GM19467 (cell line): Measurements from ENCODE around the gene CDKL5.
A peak's percentile ranks its signal among the peaks of the same experiment; 100 is the strongest.

Source experiments
- ATAC-seq: cut with Tn5 transposase; IDR thresholded peaks from one replicate; pipeline ENCODE4 v1.9.1; 2021; ENCODE audit warnings: mild to moderate bottlenecking, moderate library complexity; ENCODE audit not compliant: unreplicated experiment

The CDKL5 gene

GRCh38 chrX:18640686-18641085 is 215.3 kb downstream of the CDKL5 start:
- ATAC-seq = no peak

DNA sequence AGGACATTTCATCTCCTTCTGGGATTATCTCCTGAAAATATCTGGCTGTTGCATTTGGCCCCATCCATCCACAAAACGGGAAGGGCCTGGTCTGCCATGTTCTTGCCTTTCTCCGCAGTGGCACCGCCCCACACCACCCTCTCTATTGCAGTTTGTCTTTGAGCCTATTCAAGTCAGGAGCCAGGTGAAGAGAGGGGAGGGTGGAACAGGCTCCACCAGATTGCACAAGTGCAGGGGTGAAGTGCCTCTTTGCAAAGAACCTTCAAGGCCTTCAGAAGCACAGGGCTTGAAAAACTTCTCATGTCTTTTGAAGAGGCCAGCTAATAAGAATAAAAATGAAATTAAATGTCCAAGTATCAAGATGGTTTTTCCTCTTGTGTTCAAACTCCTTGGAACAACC is 217.8 kb downstream of the CDKL5 start:
- no peak for ATAC-seq

DNA sequence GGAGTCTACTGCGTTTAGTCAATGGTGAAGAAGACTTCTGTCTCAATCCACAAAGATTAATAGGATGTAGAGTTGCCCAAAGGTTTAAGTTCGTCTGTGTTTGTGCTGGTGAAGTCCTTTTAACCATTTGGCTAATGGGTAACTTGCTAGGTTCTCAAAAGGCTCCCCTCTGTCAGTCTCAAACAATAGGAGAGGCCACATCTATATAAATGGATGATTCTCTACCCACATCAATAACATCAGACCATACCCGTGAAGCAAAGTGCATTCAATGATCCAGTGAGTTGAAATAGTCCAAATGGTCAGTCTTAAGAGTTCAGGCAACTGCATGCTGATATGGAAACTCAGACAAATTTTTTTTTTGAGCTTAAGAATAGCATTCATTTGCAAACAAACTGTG is 218.4 kb downstream of the CDKL5 start:
- ATAC-seq = no peak

DNA sequence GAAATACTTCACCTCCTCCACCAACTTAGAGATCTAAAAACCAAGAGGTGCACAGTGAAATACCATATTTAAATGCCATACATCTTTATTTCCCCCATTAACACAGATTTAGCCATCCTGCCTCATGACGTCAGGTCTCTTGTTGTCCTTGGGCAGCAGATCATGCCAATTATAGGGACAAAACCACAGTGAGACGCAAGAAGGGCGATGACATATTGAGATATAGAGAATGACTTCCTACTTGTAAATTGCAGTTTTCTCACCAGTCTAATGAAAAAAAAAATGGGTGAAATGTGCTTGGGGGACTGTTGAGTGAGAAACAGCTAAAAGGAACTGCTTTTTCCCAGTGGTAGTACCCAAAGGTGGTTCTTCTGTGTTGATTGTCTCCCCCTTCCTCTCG is 222.2 kb downstream of the CDKL5 start:
- no peak for ATAC-seq

DNA sequence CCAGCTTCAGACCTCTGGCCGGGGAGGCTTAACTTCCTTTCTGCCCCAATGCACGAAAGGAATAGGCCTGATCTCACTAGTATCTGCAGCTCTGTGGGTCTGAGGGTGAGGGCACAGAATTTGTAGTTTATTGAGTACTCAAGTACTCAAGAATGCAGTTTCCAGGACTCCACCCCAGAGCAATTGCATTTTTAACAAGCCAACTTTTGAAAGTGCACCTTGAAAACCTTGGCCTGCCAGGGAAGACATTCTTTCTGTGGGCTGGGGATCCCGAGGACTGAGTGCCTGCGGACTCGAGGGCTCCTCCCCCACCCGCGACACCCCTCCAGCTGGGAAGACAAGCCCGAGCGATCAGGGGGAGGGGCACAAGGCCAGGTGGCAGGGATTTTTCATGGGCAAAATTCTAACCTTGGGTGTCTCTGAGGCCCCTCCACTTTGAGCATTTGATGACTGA is 224.1 kb downstream of the CDKL5 start:
- no peak for ATAC-seq

DNA sequence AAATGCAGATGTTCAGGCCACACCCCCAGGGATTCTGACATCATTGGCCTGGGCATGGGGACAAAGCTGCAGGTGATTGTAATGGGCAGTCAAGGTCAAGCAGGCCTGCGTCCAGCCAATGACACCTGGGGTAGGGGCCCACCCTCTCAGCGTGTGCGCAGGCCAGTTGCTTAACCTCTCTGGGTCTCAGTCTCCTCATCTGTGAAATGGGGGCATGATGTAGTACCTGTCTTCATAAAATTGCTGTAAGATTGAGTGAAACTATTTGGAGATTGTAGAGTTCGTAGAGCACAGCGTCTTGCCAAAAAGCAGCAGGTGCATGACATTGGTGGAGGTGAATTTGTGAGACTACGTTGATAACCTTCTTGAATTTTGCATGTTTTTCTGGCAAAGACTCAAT is 225.3 kb downstream of the CDKL5 start:
- ATAC-seq = no peak

DNA sequence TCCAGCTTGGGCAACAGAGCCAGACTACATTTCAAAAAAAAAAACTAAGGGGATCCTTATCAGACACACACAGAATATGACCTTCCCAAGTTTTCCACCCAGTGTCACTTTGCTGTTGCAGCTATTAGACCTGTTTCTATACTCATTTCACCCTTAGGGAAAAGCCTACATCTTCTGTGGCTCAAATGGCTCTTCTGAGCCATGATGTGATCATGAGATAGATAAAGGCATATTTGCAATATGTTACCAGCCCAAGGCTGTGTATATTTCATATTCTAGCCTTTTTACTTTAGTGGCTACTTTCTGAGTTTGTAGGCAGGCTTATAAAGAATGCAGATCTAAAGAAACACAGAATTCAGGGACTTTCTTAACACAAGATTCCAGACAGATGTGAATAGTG is 227.2 kb downstream of the CDKL5 start:
- ATAC-seq = no peak

DNA sequence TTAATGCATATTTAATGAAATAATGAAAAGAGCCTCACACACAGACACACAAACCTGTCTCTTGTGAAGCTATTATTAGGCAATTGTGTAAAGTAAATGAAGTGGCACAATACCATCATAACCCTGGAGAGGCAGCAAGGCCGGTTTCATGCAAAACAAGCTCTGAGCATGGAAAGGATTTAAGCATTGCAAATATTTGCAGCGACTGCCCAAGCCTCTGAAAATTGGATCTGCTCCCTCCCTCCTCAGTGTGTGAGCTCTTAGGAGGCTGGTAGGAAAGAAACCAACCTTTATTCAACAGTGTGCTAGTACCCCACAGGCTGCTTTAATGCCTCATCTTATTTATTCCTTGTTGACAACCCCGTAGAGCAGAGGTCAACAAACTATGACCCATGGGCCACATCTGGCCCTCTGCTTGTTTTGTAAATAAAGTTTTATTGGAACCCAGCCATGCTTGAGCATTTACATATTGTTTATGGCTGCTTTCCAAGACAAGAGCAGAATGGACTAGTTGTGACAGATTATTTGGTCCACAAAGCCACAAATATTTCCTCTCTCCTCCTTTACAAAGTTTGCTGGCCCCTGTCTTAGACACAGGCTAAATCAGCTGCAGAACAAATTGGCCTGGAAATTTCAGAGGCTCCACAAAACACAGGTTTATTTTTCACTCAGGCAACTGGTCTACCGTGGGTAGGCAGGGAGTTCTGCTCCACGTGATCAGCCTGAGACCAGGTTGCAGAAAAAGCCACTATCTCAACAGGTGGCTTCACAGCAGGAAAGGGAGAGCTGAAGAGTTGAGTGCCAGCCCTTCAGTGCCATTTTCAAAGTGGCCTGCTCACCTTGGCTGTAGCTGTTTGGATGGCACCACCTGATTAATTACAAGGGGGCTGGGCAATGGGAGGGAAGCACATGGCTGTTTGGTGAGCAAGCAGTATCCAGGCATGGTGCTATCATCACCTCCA is 229.7 kb downstream of the CDKL5 start:
- no peak for ATAC-seq

DNA sequence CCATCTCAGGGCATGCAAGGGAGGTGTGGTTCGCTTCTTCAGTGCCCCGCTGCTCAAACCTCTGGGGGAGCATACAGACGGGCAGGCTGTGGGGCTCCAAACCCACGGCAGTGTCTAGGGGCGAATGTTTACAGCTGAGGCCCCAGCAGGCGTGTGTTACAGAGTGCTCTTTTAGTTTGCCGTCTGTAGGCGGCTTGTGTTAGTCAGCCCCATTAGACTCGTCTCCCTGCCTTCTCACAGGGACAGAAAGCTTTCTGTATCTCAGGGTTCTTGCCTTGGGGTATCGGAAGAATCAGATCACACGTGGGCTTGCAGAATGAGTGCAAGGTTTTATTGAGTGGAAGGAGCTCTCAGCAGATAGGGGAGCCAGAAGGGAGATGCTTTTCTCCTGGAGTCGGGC is 235.9 kb downstream of the CDKL5 start:
- ATAC-seq = no peak

DNA sequence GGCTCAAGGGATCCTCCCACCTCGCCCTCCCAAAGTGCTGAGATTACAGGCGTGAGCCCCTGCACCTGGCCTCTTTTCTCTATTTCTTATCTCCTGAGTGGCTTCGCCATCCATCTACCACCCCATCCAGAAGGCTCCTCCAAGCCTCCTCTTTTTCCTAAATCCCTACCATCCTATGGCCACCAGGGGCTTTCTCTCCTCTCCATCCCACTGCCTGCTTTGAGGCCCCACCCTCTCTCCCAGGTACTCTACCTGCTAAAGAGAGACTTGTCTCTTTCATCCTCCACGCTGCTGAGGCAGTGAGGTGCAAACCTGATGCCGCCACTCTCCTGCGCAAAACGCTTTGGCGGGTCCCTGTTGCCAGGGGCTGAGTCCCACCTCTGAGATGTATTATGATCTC is 239.5 kb downstream of the CDKL5 start:
- ATAC-seq = no peak

DNA sequence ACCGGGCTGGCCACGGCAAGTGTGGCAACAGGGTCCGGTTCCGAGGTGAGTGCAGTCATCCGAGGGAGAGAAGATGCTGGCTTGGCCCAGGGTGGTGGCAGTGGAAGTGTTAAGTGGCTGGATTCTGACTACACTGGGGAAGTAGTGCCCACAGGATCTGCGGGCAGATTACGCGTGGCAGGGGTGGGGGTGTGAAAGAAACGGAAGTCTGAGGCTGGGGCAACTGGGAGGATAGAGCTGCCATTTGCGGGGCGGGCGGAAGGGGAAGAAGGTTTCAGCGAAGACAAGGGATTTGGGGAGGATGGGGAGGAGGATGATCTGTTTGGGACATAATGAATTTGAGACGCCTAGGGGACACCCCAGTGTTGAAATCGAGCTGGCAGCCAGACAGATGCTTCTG is 241.2 kb downstream of the CDKL5 start:
- no peak for ATAC-seq

DNA sequence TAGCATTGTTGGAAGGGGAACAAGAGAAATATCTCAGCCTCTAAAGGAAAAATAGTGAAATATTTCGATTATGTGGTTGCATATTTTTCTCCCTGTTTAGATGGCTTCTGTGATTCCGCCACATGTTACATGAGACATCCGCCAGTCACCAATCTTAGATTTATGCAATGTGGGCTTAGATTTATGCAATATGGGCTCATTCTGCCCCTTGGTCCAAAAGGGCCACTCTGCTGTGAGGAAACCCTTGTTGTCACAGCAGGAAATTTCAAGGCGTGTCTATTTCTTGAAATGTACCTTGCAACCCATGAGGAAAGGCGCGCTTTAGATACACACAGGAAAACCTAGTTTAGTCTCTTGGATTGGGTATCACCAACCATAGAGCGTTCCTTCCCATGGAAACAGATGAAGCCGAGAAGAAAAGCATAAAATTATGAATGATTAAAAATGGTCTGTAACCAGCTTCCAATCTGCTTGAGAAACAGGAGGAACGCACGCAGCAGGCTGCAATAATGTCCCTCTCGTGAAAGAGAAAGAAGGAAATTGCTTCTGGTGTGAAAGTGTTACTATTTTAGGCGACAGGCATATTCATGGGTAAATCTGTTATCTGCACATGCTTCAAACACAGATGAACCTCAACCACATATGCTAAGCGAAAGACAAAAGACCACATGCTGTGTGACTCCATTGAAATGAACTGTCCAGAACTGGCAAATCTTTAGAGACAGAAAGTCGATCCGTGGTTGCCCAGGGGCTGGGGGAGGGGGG is 242.8 kb downstream of the CDKL5 start:
- ATAC-seq = no peak

- no peak for ATAC-seq
Measured at GRCh38 chrX:18672008-18672407, 246.6 kb downstream of the CDKL5 start, which contains the start of gene RS1. TSS of gene RS1 (minus strand) at chrX:18672108. CDS start at chrX:18672068, 40 bp downstream.

- peak; percentile 25 for ATAC-seq
Measured at GRCh38 chrX:18674417-18674787, 249.0 kb downstream of the CDKL5 start.

DNA sequence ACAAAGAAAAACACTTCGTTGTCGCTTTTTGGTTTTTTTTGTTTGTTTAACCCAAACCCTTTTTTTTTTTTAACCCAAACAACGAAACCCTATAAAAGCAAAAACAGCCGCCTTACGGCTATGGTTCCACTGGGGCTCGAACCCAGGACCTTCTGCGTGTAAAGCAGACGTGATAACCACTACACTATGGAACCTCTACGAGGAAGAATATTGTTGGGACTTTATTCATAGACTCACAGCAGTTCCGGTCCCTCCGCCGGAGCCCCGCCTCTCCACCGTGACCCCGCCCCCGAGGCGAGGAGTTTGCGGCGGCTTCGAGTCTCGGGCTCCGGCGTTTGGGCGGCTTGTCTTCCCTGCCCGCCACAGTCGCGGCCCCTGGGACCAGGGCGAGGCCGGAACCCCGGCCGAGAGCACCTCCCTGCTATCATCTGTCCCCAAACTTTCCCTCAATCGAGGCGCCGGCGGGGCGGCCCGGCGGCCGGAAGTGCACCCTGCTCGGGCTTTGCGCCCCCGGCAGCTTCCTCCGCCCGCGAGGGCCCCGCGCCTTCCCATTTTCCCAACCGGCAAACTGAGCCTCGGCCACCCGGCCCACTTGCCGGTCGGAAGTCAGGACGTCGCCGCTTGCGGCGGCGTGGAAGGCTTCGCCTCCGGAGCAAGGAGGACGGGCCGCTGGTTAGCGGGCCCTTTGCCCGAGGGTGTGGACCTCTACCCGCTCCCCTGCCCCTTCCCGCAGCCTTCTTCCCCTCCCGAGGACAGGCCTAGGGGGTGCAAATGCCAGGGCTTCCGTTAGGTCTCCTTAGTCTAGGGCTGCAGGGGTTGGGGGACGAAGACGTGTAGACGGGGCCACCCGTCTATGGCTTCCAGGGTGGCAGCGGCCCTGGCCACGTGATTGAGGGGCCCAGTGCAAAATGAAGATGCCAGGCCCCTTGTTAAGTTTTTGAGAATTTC is 249.7 kb downstream of the CDKL5 start:
- peak; percentile 83 for ATAC-seq

DNA sequence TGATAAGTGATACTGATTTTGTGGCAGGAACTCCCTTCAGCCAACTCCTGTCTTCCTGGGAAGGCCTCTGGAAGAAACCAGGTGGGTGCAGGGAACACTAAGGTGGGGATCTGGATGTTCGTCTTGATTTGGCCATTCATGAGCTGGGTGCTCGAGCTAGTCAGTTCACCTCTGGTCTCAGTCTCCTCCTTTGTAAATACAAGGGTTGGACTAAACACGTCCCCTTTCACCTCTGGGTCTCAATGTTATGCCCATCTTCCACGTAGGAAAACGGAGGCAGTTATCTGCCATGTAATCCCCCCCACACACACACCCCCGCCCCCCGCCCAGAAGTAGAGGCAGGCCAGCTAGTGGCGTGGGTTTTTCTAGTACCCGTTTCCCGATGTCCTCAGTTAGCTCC is 250.6 kb downstream of the CDKL5 start:
- ATAC-seq = no peak

GRCh38 chrX:18676470-18676869 is 251.1 kb downstream of the CDKL5 start:
- no peak for ATAC-seq

DNA sequence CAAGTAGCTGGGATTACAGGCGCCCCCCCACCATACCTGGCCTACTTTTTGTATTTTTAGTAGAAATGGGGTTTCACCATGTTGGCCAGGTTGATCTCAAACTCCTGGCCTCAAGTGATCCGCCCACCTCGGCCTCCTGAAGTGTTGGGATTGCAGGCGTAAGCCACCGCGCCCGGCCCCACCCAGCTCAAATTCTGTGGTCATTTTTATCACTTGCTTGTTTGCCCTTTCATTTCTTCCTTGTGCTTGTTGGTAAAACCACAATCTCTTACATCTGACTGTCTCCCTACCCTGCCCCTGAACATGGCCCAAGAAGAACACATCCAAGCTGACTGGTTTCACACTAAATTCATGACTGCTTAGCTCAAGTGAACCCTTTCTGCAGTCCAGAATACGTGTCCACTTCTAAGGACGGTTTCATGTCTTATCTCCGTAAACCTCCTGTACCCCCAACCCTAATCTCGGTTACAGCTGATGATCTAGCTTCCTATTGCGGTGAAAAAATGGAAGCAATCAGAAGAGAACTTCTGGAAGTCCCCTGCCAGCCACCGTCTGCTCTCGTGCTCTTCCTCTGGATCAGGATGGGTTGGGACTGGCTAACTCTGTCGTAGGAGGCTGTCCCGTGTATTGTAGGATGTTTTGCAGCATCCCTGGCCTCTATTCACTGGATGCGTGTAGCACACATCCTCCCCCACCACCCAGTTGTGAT is 251.9 kb downstream of the CDKL5 start:
- ATAC-seq = no peak

DNA sequence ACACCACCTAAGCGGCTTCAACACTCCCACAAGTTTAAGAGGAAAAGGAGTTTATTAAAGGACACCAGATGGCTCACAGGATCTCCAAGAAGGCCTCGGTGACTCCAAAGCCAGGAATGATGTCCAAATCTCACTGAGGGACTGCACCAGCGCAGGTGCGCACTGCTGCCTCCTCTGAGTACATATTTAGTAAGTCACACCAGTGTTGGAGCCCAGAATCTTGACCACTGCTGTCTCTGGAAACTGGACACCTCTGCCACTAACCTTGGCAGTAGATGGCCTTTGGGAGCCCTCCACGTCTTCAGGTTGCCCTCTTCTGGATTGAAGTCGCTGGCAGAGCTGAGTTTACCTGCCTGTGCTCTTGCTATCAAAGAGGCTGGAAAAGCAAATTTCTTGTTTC is 256.6 kb downstream of the CDKL5 start:
- no peak for ATAC-seq

GRCh38 chrX:18682979-18683387 is 257.6 kb downstream of the CDKL5 start:
- ATAC-seq = no peak
